ENCODE results near the gene NELFB. TPM values are rescaled to one million over a fixed set of nuclear protein-coding genes. Genes with fewer than 3 reads are reported as not detected.
A peak's percentile ranks its signal among the peaks of the same experiment; 100 is the strongest.

The NELFB gene
- total and polyA plus RNA-seq, 9 of the 15 experiments (the other 6 are each of a cell fraction or from before 2014, with no cell fraction given): 0.24 to 84.0 (median 29.7) TPM

- TF ChIP-seq ZNF280B (CRISPR knock-in tag; IDR thresholded peaks at IDR 0.05) (no peak), YY1 (IDR thresholded peaks at IDR 0.05; ENCODE audit: borderline replicate concordance in 1 of 3, control insufficient read depth in 1 of 3, extremely low read depth in 1 of 3, insufficient read depth in 3 of 3, insufficient read length in 1 of 3, insufficient replicate concordance in 2 of 3, low read depth in 1 of 3, low read length in 2 of 3) (peak in 1 of 3 experiments; percentile 28), TSHZ1 (CRISPR knock-in tag; IDR thresholded peaks at IDR 0.05) (no peak), ZSCAN29 (IDR thresholded peaks at IDR 0.05) (no peak), ZNF77 (CRISPR knock-in tag; IDR thresholded peaks at IDR 0.05) (no peak), MCM7 (IDR thresholded peaks at IDR 0.05) (no peak), NFE2L1 (tag; IDR thresholded peaks at IDR 0.05; ENCODE audit: borderline replicate concordance, low read depth) (no peak), ZNF146 (CRISPR knock-in tag; IDR thresholded peaks at IDR 0.05; ENCODE audit: unreplicated experiment) (no peak), MTA3 (IDR thresholded peaks at IDR 0.05; ENCODE audit: borderline replicate concordance) (peak; percentile 70), ZFP91 (CRISPR knock-in tag; IDR thresholded peaks at IDR 0.05) (no peak; the same call in 1 of the 2 replicates), ZBTB49 (CRISPR knock-in tag; IDR thresholded peaks at IDR 0.05; ENCODE audit: borderline replicate concordance) (no peak), MYNN (IDR thresholded peaks at IDR 0.05) (no peak), MYNN (CRISPR knock-in tag; IDR thresholded peaks at IDR 0.05) (no peak), HES1 (IDR thresholded peaks at IDR 0.05; ENCODE audit: low read depth) (no peak), ZNF175 (CRISPR knock-in tag; IDR thresholded peaks at IDR 0.05; ENCODE audit: low read depth) (no peak), POLR2G (IDR thresholded peaks at IDR 0.05; ENCODE audit: low read depth, low read length) (peak; percentile 81)
These were observed 61.2 kb downstream of the NELFB start (continued) for GRCh38 chr9:137316012-137316981.
